Measurements from ENCODE around the gene PIP5K1C. TPM values are rescaled to one million over a fixed set of nuclear protein-coding genes. Genes with fewer than 3 reads are reported as not detected.

PIP5K1C gene
- total and polyA plus RNA-seq, 9 of the 15 experiments (the other 6 are each of a cell fraction or from before 2014, with no cell fraction given): 0.38 to 22.1 (median 4.1) TPM

DNA sequence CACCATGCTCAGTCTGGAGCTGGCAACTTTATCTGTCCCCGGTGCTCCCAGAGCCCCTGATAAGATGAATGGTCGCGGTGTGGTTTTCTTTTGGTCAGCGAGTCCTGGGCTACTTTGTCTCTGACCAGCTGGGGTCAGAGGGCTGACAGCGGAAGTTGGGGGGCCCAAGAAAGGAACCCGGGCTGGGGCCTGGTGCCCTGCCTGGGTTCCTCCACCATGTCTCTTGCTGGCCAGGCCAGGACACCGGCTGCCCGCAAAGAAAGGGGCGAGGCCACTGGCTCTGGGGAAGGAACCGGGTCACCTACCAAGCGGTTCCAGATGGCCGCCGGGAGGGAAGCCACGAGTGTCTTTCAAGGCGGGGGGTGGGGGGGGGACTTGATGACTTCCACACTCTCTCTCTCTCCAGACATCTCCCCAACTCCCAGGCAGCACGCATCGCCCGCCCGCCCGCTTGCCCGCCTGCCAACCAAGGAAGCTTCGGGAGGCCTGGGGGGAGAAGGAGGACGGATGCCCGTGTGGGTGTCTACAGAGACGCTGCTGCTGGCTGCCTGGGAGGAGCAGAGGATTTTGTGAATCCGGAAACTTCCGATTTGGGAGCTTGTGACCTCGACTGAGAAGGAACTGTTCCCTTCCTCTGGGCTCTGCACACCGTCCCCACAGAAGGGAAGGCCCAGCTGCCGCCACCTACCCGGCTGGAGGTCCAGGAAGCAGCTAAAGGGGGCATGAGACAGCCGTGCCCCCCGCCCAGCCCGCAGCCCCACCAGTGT is 1.1 kb downstream of the PIP5K1C start (continued):
- TF ChIP-seq ZBTB40 (IDR thresholded peaks at IDR 0.05) (0 out of 2 replicates have a peak, but pooled peaks have one; percentile 34), ZBTB40 (CRISPR knock-in tag; IDR thresholded peaks at IDR 0.05) (no peak), ZNF263 (CRISPR knock-in tag; IDR thresholded peaks at IDR 0.05; ENCODE audit: borderline replicate concordance) (0 out of 2 replicates have a peak, but pooled peaks have one; percentile 7), EP300 (IDR thresholded peaks at IDR 0.05; ENCODE audit: low read length) (peak; percentile 15; the same call in 1 of the 2 replicates)
